IPS-18c (cell line): ENCODE data around the gene OPRPN.

Source experiments
- H3K4me3 ChIP-seq: 2 replicates; pipeline ENCODE4 v1.7.0; 2013; ENCODE audit warnings: low read depth, mild to moderate bottlenecking, low read length, moderate library complexity; ENCODE audit not compliant: insufficient read depth
- H3K9me3 ChIP-seq: one replicate; pipeline ENCODE4 v1.6.1; 2013; ENCODE audit warnings: mild to moderate bottlenecking, low read length, moderate library complexity; ENCODE audit not compliant: control insufficient read depth, insufficient read depth

The OPRPN gene

DNA sequence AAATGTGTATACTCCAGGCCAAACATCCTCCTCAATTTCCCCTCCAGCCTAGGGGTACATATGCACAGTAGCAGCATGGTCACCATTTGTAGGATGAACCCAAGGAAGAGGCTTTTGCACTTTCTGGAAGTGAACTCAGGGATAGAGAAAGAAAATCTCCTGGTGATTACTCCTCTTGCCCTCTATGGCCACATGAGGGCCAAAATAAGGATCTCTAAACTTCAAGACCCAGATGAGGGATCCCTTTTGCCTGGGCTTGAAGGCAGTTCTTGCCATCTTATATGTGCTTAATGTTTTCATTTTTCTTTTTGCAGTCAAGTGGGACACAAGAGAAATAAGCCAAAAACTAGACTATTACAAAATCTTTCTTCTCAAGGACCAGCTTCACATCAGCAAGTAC is 44.7 kb downstream of the OPRPN start:
- H3K9me3 ChIP-seq: no peaks in the 10 kb centered on the region
- H3K4me3 ChIP-seq: no peak overlapping the region

GRCh38 chr4:70443329-70443728 is 45.6 kb downstream of the OPRPN start:
- Histone ChIP-seq H3K9me3 (no peaks in the 10 kb centered on the region), H3K4me3 (no peak overlapping the region)

GRCh38 chr4:70449220-70449619 is 51.5 kb downstream of the OPRPN start:
- Histone ChIP-seq H3K4me3 (no peak overlapping the region), H3K9me3 (no peaks in the 10 kb centered on the region)

DNA sequence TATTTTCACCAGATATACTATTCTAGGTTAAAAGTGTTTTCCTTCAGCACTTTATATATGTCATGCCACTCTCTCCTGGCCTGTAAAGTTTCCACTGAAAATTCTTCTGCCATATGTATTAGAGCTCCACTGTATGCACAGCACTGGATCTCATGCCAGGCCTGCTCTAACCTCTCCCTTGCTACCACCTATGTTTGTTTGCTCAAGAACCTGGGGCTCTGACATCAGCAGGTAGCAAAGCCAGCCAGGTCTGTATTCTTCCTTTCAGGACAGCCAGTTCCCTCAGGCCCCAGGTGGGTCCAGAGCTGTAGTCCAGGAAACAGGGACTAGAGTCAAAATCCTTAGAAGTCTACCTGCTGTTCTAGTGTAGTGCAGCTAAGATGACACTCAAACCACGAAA is 55.2 kb downstream of the OPRPN start:
- Histone ChIP-seq H3K9me3 (no peaks in the 10 kb centered on the region), H3K4me3 (no peak overlapping the region)
